GM19035 (cell line): Measurements from ENCODE around the gene C19orf25.
"Not testable (repeated sequence)": the region's sequence is repeated elsewhere in the genome, so short reads cannot be mapped to it uniquely, and the experiment has no call there.

Source experiments
- ATAC-seq: cut with Tn5 transposase; IDR thresholded peaks from one replicate; pipeline ENCODE4 v1.9.1; 2021; ENCODE audit not compliant: unreplicated experiment

C19orf25 gene

GRCh38 chr19:1478934-1479707 is at the start of gene C19orf25:
Gene C19orf25, minus strand, starts transcription at chr19:1479215. Its CDS starts 312 bp downstream, at chr19:1478903.
- ATAC-seq = peak; percentile 87

GRCh38 chr19:1527650-1528309 is 48.8 kb upstream of the C19orf25 start:
- ATAC-seq = no peak

GRCh38 chr19:1526979-1527649 is 48.1 kb upstream of the C19orf25 start:
- ATAC-seq = no peak

DNA sequence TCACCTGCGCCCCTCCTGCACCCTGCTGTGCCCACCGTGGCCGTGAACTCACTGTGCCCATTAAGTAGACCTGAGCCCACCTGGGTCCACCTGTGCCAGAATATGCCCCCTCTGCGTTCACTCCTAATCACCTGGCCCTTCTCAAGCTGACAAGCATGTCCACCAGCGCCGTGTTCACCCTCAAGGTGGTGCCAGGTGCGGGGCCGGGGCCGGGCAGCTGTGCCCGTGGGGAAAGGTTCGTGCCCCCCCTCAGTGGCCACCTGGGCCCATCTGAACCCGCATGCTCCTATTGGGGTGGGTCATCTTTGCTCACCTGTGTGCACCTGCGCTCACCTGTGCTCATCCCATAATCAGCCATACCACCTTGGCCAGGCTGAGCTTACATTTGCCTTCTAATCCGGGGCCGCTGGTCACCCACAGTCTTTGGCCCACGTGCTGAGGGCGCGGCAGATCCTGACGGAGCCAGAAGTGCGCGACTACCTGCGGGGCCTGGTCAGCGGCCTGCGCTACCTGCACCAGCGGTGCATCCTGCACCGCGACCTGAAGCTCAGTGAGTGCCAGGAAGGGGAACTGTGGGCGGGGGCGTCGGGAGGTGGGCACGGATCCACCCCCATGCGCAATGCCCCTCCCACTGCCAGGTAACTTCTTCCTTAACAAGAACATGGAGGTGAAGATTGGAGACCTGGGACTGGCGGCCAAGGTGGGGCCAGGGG is 47.2 kb upstream of the C19orf25 start:
- ATAC-seq = no peak

DNA sequence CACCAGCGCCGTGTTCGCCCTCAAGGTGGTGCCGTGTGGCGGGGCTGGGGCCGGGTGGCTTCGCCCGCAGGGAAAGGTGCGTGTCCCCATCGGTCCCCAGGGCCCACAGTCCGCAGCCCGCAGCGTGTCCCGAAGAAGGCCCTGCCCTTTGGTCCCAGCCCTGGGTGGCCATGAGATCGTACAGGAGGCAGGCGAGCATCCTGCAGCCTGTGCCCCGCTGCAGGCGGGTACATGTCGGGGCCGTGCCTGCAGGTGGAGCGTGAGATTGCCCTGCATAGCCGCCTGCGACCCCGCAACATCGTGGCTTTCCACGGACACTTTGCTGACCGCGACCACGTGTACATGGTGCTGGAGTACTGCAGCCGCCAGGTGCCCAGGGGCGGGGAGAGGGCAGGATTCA is 46.3 kb upstream of the C19orf25 start:
- ATAC-seq = no peak

- no peak for ATAC-seq
Observed at GRCh38 chr19:1524972-1525325, 45.9 kb upstream of the C19orf25 start.

GRCh38 chr19:1524287-1524971 is 45.4 kb upstream of the C19orf25 start:
- ATAC-seq = no peak

DNA sequence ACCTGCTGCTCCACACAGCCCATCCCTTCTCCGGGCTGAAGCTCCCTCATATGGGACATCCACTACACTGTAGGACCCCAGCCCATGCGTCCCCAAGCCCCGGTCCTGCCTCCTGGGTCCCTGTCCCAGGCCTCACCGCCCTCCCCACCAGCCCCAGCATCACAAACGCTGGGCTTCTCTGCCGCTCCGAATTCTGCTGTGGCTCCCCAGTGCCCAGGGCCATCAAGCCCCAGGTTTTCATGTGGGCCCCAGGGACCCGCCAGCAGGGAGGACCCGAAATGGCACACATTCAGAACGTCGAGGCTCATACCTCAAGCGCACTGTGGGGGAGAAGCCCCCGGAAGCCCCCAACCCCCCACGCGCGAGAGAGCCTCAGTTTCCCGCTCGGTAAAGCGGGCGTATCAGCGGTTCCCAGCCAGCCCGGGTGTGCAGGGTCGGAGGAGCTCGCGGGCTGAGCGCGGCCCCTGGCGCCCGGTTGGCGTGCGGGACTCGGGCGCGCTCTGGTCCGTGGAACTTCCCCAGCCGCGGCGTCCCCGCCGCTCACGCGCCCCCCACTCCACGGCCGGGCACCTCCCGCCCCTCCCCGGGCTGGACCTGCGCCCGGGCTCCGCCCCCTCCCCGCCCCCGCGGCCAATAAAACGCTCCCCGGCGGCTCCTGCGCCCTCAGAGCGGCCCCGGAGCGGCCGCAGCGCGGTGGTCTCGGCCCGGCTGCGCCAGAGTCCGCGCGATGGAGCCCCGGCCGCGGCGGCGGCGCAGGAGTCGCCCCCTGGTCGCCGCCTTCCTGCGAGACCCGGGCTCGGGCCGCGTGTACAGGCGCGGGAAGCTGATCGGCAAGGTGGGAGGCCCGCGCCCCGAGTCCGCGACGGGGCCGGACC is 44.6 kb upstream of the C19orf25 start, which contains the start of gene PLK5:
PLK5 (plus strand) TSS at position 666 of the 875 bp plus-strand sequence. CDS start 2,920 bp downstream, outside the sequence.
- no peak for ATAC-seq

- no peak for ATAC-seq
Observed at GRCh38 chr19:1522838-1523237, 43.8 kb upstream of the C19orf25 start.

DNA sequence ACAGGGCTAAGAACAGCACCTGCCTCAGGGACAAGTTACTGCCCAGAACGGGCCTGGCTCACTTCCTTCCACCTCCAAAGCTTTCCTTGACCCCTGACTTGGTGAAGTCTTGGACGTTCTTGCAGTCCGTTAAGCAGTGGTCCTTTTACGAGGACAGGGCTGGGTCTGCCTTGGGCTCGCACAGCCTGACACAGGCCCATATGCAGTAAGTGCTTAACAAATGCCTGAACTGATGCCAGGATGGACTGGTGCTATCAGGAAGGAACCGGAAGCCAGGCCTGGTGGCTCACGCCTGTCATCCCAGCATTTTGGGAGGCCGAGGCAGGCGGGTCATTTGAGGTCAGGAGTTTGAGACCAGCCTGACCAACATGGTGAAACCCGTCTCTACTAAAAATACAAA is 43.0 kb upstream of the C19orf25 start:
- no peak for ATAC-seq

DNA sequence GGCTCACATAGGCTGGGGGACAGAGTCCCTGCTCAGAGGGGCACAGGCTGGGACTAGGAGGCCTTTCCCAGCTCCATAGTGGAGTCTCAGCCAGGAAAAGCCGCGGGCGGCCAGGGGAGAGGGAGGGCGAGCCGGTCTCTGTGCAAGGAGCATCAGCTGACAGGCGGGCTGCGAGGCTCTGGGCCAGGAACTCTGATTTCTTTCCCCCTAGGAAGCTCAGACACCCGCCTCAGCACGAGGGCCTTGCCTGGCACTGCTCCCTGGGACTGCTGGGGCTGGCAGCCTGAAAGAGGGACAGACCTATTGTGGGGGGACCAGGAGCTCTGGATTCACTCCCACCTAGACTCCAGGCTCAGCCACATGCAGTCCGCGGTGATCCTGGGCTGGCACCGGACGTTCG is 42.6 kb upstream of the C19orf25 start:
- ATAC-seq = no peak

GRCh38 chr19:1520203-1520780 is 41.3 kb upstream of the C19orf25 start:
- ATAC-seq = no peak

- ATAC-seq = not testable (repeated sequence)
Observed at GRCh38 chr19:1519802-1520201, 40.8 kb upstream of the C19orf25 start.

- ATAC-seq = no peak
Observed at GRCh38 chr19:1518471-1518870, 39.5 kb upstream of the C19orf25 start.

DNA sequence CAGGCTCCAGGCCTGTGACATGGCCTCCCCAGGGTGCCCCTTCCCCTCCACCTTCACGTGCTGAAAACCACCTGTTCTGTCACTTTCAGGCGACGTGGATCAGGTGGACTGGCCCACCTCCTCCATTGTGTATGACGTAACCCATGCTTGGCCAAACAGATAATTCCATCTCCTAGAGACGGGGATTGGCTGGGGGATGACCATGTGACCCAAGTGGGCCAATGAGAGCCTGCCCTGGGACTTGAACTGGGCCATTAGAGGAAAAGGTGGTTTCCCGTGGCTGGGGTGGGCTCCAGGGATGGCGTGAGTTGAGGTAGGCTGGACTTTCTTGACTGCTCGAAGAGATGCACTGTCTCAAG is 37.4 kb upstream of the C19orf25 start:
- no peak for ATAC-seq

DNA sequence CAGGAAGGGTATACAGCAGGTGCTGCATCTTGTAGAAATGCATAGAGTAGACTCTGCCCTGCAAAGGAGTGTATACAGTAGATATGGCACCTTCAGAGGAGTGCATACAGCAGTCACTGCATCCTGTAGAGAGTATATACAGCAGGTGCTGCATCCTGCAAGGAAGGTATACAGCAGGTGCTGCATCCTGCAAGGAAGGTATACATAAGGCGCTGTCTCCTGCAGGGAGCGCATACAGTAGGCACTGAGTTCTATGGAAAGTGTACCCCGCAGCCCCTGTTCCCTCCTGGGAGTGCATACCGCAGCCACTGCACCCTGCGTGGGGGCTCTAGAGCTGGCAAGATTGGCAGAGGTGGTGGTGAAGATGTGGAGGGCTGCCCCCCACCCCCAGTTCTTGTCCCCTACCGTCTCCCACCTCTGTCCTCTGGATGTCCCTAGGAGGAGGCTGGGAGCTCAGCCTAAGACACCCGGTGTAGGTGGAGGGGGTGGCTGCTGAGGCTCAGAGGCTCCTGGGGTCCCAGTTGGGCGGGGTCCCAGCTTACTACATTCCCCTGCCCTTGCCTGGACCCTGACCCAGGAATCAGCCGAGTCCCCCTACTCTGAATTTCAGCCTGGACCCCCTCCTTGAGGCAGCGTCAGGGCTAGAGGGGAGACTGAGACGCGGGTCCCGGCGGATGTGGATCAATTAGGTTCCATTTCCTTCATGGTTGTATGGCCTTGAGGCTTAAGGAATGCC is 36.1 kb upstream of the C19orf25 start:
- ATAC-seq = no peak

GRCh38 chr19:1514295-1514661 is 35.3 kb upstream of the C19orf25 start:
- ATAC-seq = no peak

GRCh38 chr19:1513499-1514294 is 34.7 kb upstream of the C19orf25 start:
- ATAC-seq = no peak
